Ovary (tissue), 9 donors: ENCODE data around the gene UXT. TPM values are rescaled to one million over a fixed set of nuclear protein-coding genes. Genes with fewer than 3 reads are reported as not detected.

Experiments used
- DNase-seq, 5 donors: peaks; one replicate each; pipeline ENCODE4 v3.0.0-alpha.2; 2019 to 2020
- H3K27ac ChIP-seq, 2 donors: fragments of 200-600 bp; one replicate each; pipeline versions ENCODE4 v1.5.1 to v1.8.0; 2019 to 2022
- H3K27me3 ChIP-seq: fragments of 200-600 bp; one replicate; pipeline ENCODE4 v1.8.0; 2022
- H3K36me3 ChIP-seq: fragments of 200-600 bp; sonication (generic); one replicate; pipeline ENCODE4 v1.5.1; 2019
- H3K4me1 ChIP-seq: one replicate; pipeline ENCODE4 v1.8.1; 2013; ENCODE audit warnings: mild to moderate bottlenecking, moderate library complexity; ENCODE audit not compliant: insufficient read depth
- H3K4me3 ChIP-seq: fragments of 200-600 bp; sonication (generic); one replicate; pipeline ENCODE4 v1.5.1; 2017
- H3K9me3 ChIP-seq, 2 donors: fragments of 200-600 bp in 1 of 2; sonication (generic) in 1 of 2; one replicate each; pipeline versions ENCODE4 v1.5.1 to v1.8.1; 2013 to 2019; ENCODE audit warnings: mild to moderate bottlenecking in 1 of 2, moderate library complexity in 1 of 2
- CTCF ChIP-seq, 3 donors: fragments of 450-650 bp in 2 of 3; fragments of 200-600 bp in 1 of 3; IDR thresholded peaks; one replicate each; pipeline versions ENCODE4 v1.5.1 to v1.8.0; 2016 to 2022; ENCODE audit warnings: antibody characterized with exemption in 3 of 3, mild to moderate bottlenecking in 1 of 3
- EP300 ChIP-seq: sonication (generic); formaldehyde crosslinking; IDR thresholded peaks from one replicate; pipeline ENCODE4 v1.6.1; 2017; ENCODE audit warnings: antibody characterized with exemption
- POLR2A ChIP-seq: fragments of 450-650 bp; IDR thresholded peaks from one replicate; pipeline ENCODE4 v1.6.1; 2017; ENCODE audit warnings: antibody characterized with exemption, mild to moderate bottlenecking, moderate library complexity
- WGBS, 3 donors: extraction: QIAGEN DNeasy Blood & Tissue Kit in 1 of 3; methylation state at CpG; one replicate each; pipeline versions ENCODE4 v1.1.5 to v1.1.7; 2013 to 2017; 5-methylcytosine and 5-hydroxymethylcytosine counted together
- intact Hi-C, 4 donors: fragments of 100-400 bp; cut with DNase I; formaldehyde crosslinking; loops; one replicate each; pipeline versions ENCODE4 v1.11.0 to v1.15.1; 2022 to 2023
- polyA plus RNA-seq, 2 donors: library from polyadenylated mRNA; stranded (reverse); fragments of 200-250 nt in 1 of 2; fragments of 350-450 nt in 1 of 2; fragmentation: Illumina TruSeq in 1 of 2; extraction: RNeasy Lipid Tissue Mini Kit (QIAGEN cat#74804) in 1 of 2; gene quantifications; one replicate each; pipeline ENCODE4 v1.2.3, GENCODE V29; 2013 to 2014
- total RNA-seq, 7 donors: library from RNA; depleted of rRNA in 2 of 7; stranded (reverse); fragments of >200 nt in 2 of 7; fragmentation: NEBNext Ultra II Directional in 3 of 7; extraction: Animal tissue kit (Norgen Biotek cat#: 25700) in 3 of 7; gene quantifications; one replicate each; pipeline versions ENCODE4 v1.1.0 to v1.2.4, GENCODE V29; 2016 to 2023
- donor health status: DM: no; HTN: no; CAD: no; lungs with moderate emphysema.
- donor health status: DM: no; HTN: no; CAD: no.
- donor health status: Bipolar disorder and iron deficiency.
- donor health status: DM: yes; HTN: yes; CAD: no.
- donor health status: DM: no; HTN: no; CAD: no.
- donor health status: DM: yes; HTN: yes; CAD: no.

The UXT gene
- total and polyA plus RNA-seq, 9 donors: 114 to 235 (median 151) TPM

- TF ChIP-seq EP300 (no peak), POLR2A (no peak), CTCF (IDR thresholded peaks at IDR 0.05) (peak in 1 of 3 donors; percentile 31)
- Histone ChIP-seq H3K27me3 (no peaks in the 10 kb centered on the region), H3K4me1 (peaks cover 2% of the 10 kb centered on the region), H3K36me3 (no peaks in the 10 kb centered on the region), H3K9me3 (no peaks in the 10 kb centered on the region), H3K27ac (no peak overlapping the region), H3K4me3 (no peak overlapping the region)
- intact Hi-C loops: loop anchor here in 3 of 4 donors (10.0 kb wide), 3 partner anchors 69 to 449 kb away; partner anchors contain the start of gene UBA1 (in 1 of the 3)
- WGBS, 3 donors: 32 to 42% (median 33%) methylated on average over 2 of the region's 2 CpGs
- DNase-seq: peak in 1 of 5 donors; percentile 21
These were observed 15.1 kb downstream of the UXT start for GRCh38 chrX:47643926-47644325.

GRCh38 chrX:47638816-47639215 lies 20.2 kb downstream of the UXT start:
- peak overlapping the region in 1 of 2 donors; percentile 27 for H3K27ac ChIP-seq
- no peaks in the 10 kb centered on the region for H3K27me3 ChIP-seq
- H3K4me3 ChIP-seq: no peak overlapping the region
- no peaks in the 10 kb centered on the region for H3K36me3 ChIP-seq
- no peak for DNase-seq
- no peaks in the 10 kb centered on the region for H3K4me1 ChIP-seq
- H3K9me3 ChIP-seq: no peaks in the 10 kb centered on the region
- 69 to 78% (median 72%) methylated on average over 12 to 14 of the region's 14 CpGs for WGBS, 3 donors
- no peak for TF ChIP-seq CTCF (IDR thresholded peaks at IDR 0.05)
- no peak for TF ChIP-seq EP300
- TF ChIP-seq POLR2A: no peak
- intact Hi-C loops: loop anchor here in 1 of 4 donors (10.0 kb wide), 1 partner anchor 104 kb away; no protein-coding TSS in a partner anchor

- Histone ChIP-seq H3K27ac (peak overlapping the region in 1 of 2 donors; percentile 27), H3K27me3 (no peaks in the 10 kb centered on the region), H3K4me3 (no peak overlapping the region), H3K4me1 (no peaks in the 10 kb centered on the region), H3K36me3 (no peaks in the 10 kb centered on the region), H3K9me3 (no peaks in the 10 kb centered on the region)
- 62 to 64% (median 64%) methylated on average over 30 to 31 of the region's 31 CpGs for WGBS, 3 donors
- peak in 3 of 5 donors; percentile 28 to 66 (median 56) for DNase-seq
- intact Hi-C loops: loop anchor here in 1 of 4 donors (10.0 kb wide), 1 partner anchor 103 kb away; no protein-coding TSS in a partner anchor
- TF ChIP-seq EP300: no peak
- TF ChIP-seq CTCF (IDR thresholded peaks at IDR 0.05): no peak
- TF ChIP-seq POLR2A: no peak
These were observed 21.3 kb downstream of the UXT start for GRCh38 chrX:47637546-47638195.

GRCh38 chrX:47634871-47635575 lies 24.0 kb downstream of the UXT start:
- intact Hi-C loops: loop anchor here in 1 of 4 donors (10.0 kb wide), 1 partner anchor 100 kb away; no protein-coding TSS in a partner anchor

More at GRCh38 chrX:47634871-47635575, 24.0 kb downstream of the UXT start:
- TF ChIP-seq POLR2A (no peak), EP300 (no peak), CTCF (IDR thresholded peaks at IDR 0.05) (no peak)
- Histone ChIP-seq H3K27ac (no peak overlapping the region), H3K27me3 (no peaks in the 10 kb centered on the region), H3K4me1 (no peaks in the 10 kb centered on the region), H3K9me3 (no peaks in the 10 kb centered on the region), H3K4me3 (no peak overlapping the region), H3K36me3 (no peaks in the 10 kb centered on the region)
- DNase-seq: no peak
- 76 to 81% (median 79%) methylated on average over 16 of the region's 16 CpGs for WGBS, 3 donors
